LoVo (cell line): Measurements from ENCODE around the gene FRRS1.

ENCODE experiments used
- DNase-seq: peaks from one replicate; pipeline ENCODE4 v3.0.0-alpha.2; 2016; ENCODE audit warnings: low spot score

FRRS1 gene

GRCh38 chr1:99675994-99676393 is 90.4 kb downstream of the FRRS1 start:
- DNase-seq: no peak

GRCh38 chr1:99675292-99675691 is 91.1 kb downstream of the FRRS1 start:
- no peak for DNase-seq

GRCh38 chr1:99674115-99675064 is 92.0 kb downstream of the FRRS1 start:
- DNase-seq: no peak

GRCh38 chr1:99673315-99673714 is 93.1 kb downstream of the FRRS1 start:
- DNase-seq: no peak

- no peak for DNase-seq
Measured at GRCh38 chr1:99672530-99673213, 93.8 kb downstream of the FRRS1 start.

- DNase-seq: no peak
Measured at GRCh38 chr1:99672038-99672437, 94.4 kb downstream of the FRRS1 start.

- DNase-seq: no peak
Measured at GRCh38 chr1:99670583-99670982, 95.9 kb downstream of the FRRS1 start.

- no peak for DNase-seq
Measured at GRCh38 chr1:99669821-99670220, 96.6 kb downstream of the FRRS1 start.

GRCh38 chr1:99669376-99669775 is 97.1 kb downstream of the FRRS1 start:
- no peak for DNase-seq

- no peak for DNase-seq
Measured at GRCh38 chr1:99665212-99665611, 101.2 kb downstream of the FRRS1 start.

GRCh38 chr1:99663501-99663900 is 102.9 kb downstream of the FRRS1 start:
- DNase-seq: no peak

- no peak for DNase-seq
Measured at GRCh38 chr1:99662539-99663080, 103.8 kb downstream of the FRRS1 start.

GRCh38 chr1:99661780-99662179 is 104.7 kb downstream of the FRRS1 start:
- DNase-seq: no peak

- no peak for DNase-seq
Measured at GRCh38 chr1:99660496-99660895, 105.9 kb downstream of the FRRS1 start.

- DNase-seq: no peak
Measured at GRCh38 chr1:99659755-99660210, 106.7 kb downstream of the FRRS1 start.
